GM23248 (cell line): ENCODE data around the gene E2F1. TPM values are rescaled to one million over a fixed set of nuclear protein-coding genes. Genes with fewer than 3 reads are reported as not detected.

ENCODE experiments used
- DNase-seq: peaks from one replicate; pipeline ENCODE4 v3.0.0-alpha.2; 2015
- H2AFZ ChIP-seq: fragments of 200-600 bp; sonication (generic); 2 replicates; pipeline ENCODE4 v1.6.1; 2016; ENCODE audit warnings: antibody characterized with exemption
- H3F3A ChIP-seq: fragments of 200-600 bp; sonication (generic); 2 replicates; pipeline ENCODE4 v1.6.1; 2016; ENCODE audit warnings: mild to moderate bottlenecking, antibody characterized with exemption, mixed run types; ENCODE audit not compliant: insufficient read depth
- H3K27ac ChIP-seq: fragments of 200-600 bp; sonication (generic); 2 replicates; pipeline ENCODE4 v1.5.1; 2016; ENCODE audit warnings: mild to moderate bottlenecking
- H3K27me3 ChIP-seq: fragments of 200-600 bp; sonication (generic); replicated peaks from 2 replicates; pipeline ENCODE4 v1.6.1; 2016; ENCODE audit warnings: mild to moderate bottlenecking; ENCODE audit not compliant: insufficient read depth
- H3K36me3 ChIP-seq: fragments of 200-600 bp; sonication (generic); 2 replicates; pipeline ENCODE4 v1.6.1; 2016; ENCODE audit warnings: low read depth, mild to moderate bottlenecking
- H3K4me1 ChIP-seq: fragments of 200-600 bp; sonication (generic); 2 replicates; pipeline ENCODE4 v1.6.1; 2016; ENCODE audit warnings: mild to moderate bottlenecking; ENCODE audit not compliant: insufficient read depth
- H3K4me2 ChIP-seq: fragments of 200-600 bp; sonication (generic); one replicate; pipeline ENCODE4 v1.6.1; 2016; ENCODE audit warnings: mild to moderate bottlenecking; ENCODE audit not compliant: unreplicated experiment
- H3K4me3 ChIP-seq: fragments of 200-600 bp; sonication (generic); 2 replicates; pipeline ENCODE4 v1.5.1; 2016; ENCODE audit warnings: mild to moderate bottlenecking
- H3K79me2 ChIP-seq: fragments of 200-600 bp; sonication (generic); 2 replicates; pipeline ENCODE4 v1.6.1; 2016; ENCODE audit warnings: mild to moderate bottlenecking; ENCODE audit not compliant: insufficient read depth
- H3K9ac ChIP-seq: fragments of 200-600 bp; sonication (generic); 2 replicates; pipeline ENCODE4 v1.6.1; 2016; ENCODE audit warnings: mild to moderate bottlenecking
- H3K9me2 ChIP-seq: fragments of 200-600 bp; sonication (generic); 2 replicates; pipeline ENCODE4 v1.6.1; 2016; ENCODE audit warnings: mixed run types, mild to moderate bottlenecking, moderate library complexity; ENCODE audit not compliant: insufficient read depth
- H3K9me3 ChIP-seq: fragments of 200-600 bp; sonication (generic); one replicate; pipeline ENCODE4 v1.6.1; 2017; ENCODE audit warnings: low read depth
- H4K20me1 ChIP-seq: fragments of 200-600 bp; sonication (generic); 2 replicates; pipeline ENCODE4 v1.6.0; 2016; ENCODE audit not compliant: insufficient read depth
- EZH2 ChIP-seq: fragments of 200-600 bp; sonication (generic); IDR thresholded peaks from 2 replicates; pipeline ENCODE4 v1.6.1; 2018; ENCODE audit warnings: antibody characterized with exemption, mild to moderate bottlenecking; ENCODE audit not compliant: insufficient read depth, poor library complexity, severe bottlenecking
- EZH2phosphoT487 ChIP-seq: fragments of 200-600 bp; sonication (generic); IDR thresholded peaks from 2 replicates; pipeline ENCODE4 v1.6.1; 2018; ENCODE audit warnings: antibody characterized with exemption, moderate library complexity, mild to moderate bottlenecking, low read depth; ENCODE audit not compliant: insufficient read depth
- WGBS, 2 experiments: methylation state at CpG; one replicate each; pipeline ENCODE4 v1.1.6; 2015 to 2017; ENCODE audit warnings: low lambda C conversion rate in 2 of 2, low coverage in 1 of 2; ENCODE audit errors: missing lambda C conversion rate in 2 of 2; 5-methylcytosine and 5-hydroxymethylcytosine counted together
- in situ Hi-C: fragments of 300-500 bp; cut with MboI; formaldehyde crosslinking; loops from 2 replicates; pipeline ENCODE4 v1.15.0; 2020
- polyA plus RNA-seq: library from polyadenylated mRNA; unstranded; fragments of >200 nt; fragmentation: Nextera tagmentation; extraction: Ambion mirVana; gene quantifications from 2 replicates; pipeline ENCODE4 v1.2.1, GENCODE V29; 2016
- total RNA-seq: library from RNA; depleted of rRNA; stranded (reverse); fragments of >200 nt; shearing (Covaris generic); gene quantifications from 2 replicates; pipeline ENCODE4 v1.2.3, GENCODE V29; 2014

E2F1 gene
- total and polyA plus RNA-seq, 2 experiments from 2014 or later: 4.9 to 12.9 TPM

DNA sequence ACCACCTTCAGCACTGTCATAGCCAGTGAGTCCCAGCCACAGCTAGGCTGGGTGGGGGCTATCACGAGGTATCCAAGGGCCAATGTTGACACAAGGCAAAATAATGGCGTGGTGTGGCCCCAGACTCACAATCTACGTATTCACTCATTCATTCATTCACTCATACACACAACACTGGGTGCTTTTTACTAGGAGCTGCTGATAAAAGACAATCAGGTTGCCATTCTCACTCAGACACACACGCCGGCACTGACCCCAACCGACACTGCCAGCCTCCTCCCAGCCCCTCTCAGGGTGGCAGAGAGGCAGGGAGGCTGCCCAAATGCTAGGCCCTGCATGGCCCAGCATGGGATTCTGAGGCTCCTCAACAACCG, 25.5 kb downstream of the E2F1 start:
- H3K9me2 ChIP-seq: no peaks in the 10 kb centered on the region
- no peaks in the 10 kb centered on the region for H4K20me1 ChIP-seq
- TF ChIP-seq EZH2phosphoT487 (no peak), EZH2 (no peak)
- no peak for DNase-seq
- H2AFZ ChIP-seq: no peak overlapping the region
- WGBS, 2 experiments: 87 to 92% methylated on average over 7 of the region's 7 CpGs
- H3K4me1 ChIP-seq: peaks cover 13% of the 10 kb centered on the region; the same call in 1 of the 2 replicates
- 0 out of 2 replicates have a peak, but pooled peaks cover 3% of the 10 kb centered on the region for H3F3A ChIP-seq
- H3K9ac ChIP-seq: no peak overlapping the region
- in situ Hi-C loops: no loop called here
- H3K4me2 ChIP-seq: no peak overlapping the region
- no peaks in the 10 kb centered on the region for H3K36me3 ChIP-seq
- H3K79me2 ChIP-seq: 0 out of 2 replicates have a peak, but pooled peaks cover 6% of the 10 kb centered on the region
- no peak overlapping the region for H3K27ac ChIP-seq
- no peaks in the 10 kb centered on the region for H3K9me3 ChIP-seq
- H3K27me3 ChIP-seq: no peaks in the 10 kb centered on the region
- no peak overlapping the region for H3K4me3 ChIP-seq

DNA sequence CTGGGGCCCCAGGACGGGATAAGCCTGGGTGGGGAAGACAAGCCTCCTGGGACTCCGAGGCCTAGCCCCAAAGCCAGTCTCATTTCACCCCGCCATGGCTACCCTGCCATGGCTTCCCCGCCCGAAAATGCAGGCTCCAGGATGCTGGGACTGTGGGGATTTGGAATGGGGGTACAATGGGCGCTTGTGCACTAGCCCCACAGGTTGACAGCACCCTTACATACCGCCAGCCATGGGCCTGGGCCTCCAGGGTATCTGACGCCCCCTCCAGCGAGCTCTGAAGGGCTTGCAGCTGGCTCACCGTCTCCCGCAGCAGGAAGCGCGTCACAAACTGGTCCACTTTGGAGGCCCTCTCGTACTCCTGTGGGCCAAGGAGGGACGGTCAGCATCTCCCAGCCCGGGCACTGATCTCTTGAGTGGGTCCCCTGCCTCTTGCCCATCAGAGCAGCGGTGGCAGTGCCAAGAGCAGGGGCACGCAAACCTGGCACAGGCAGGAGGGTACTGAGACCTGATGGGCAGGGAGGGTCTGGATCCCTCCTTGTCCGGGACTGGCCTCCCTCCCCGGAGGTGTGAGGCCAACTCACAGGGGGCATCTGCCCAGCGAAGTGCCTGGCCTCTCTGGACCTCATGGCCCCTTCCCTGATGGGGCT, 26.0 kb downstream of the E2F1 start:
- 93% methylated on average over 20 to 21 of the region's 21 CpGs for WGBS, 2 experiments
- DNase-seq: no peak
- TF ChIP-seq EZH2 (no peak), EZH2phosphoT487 (no peak)

DNA sequence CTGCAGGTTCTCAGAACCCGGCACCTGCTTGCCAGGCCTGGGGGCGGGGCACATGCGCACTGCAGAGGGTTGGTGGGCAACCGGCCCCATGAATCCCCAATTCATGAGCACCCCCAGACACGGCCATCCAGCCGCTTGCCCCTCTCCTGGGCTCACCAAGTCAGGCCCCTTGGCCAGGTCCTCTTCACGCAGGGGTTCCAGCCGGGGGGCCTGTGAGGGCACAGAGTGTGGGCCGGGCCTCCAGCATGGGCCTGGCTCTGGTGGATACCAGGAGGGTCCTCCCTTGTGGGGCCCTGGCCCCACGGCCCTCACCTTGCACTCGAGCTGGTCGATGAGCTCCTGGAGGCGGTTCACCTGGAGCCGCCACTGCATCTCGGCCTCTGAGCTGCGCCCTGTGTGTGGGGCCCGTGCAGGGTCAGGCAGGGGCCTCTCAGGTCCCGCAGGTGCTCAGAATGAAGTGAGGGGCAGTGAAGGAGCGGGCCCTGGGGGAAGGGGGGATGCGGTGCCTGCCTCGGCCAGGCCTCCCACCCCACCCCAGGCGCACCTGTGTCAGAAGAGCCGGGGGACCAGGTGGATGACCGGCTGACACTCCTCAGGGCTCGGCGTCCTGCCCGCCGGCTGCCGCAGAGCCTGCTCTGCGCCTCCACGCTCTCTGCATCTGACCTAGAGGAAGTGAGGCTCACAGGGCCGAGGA, 26.7 kb downstream of the E2F1 start:
- Histone ChIP-seq H3F3A (no peaks in the 10 kb centered on the region), H3K4me3 (no peak overlapping the region), H3K36me3 (no peaks in the 10 kb centered on the region), H2AFZ (no peak overlapping the region), H4K20me1 (no peaks in the 10 kb centered on the region), H3K4me1 (peaks cover 11% of the 10 kb centered on the region; the same call in 1 of the 2 replicates), H3K4me2 (no peak overlapping the region), H3K79me2 (0 out of 2 replicates have a peak, but pooled peaks cover 6% of the 10 kb centered on the region), H3K27me3 (no peaks in the 10 kb centered on the region), H3K9me2 (no peaks in the 10 kb centered on the region), H3K9me3 (no peaks in the 10 kb centered on the region), H3K27ac (no peak overlapping the region), H3K9ac (no peak overlapping the region)
- TF ChIP-seq EZH2 (no peak), EZH2phosphoT487 (no peak)
- DNase-seq: no peak
- in situ Hi-C loops: loop anchor here (10.0 kb wide), 1 partner anchor 195 kb away; no protein-coding TSS in a partner anchor
- 94% methylated on average over 25 to 32 of the region's 32 CpGs for WGBS, 2 experiments

More for the DNA sequence above, 26.0 kb downstream of the E2F1 start:
- Histone ChIP-seq H3K9me3 (no peaks in the 10 kb centered on the region), H2AFZ (no peak overlapping the region), H3K4me2 (no peak overlapping the region), H3K36me3 (no peaks in the 10 kb centered on the region), H3K9ac (no peak overlapping the region), H3K79me2 (0 out of 2 replicates have a peak, but pooled peaks cover 6% of the 10 kb centered on the region), H3K27ac (no peak overlapping the region), H3K4me3 (no peak overlapping the region), H3K9me2 (no peaks in the 10 kb centered on the region), H4K20me1 (no peaks in the 10 kb centered on the region), H3K27me3 (no peaks in the 10 kb centered on the region), H3F3A (no peaks in the 10 kb centered on the region), H3K4me1 (peaks cover 13% of the 10 kb centered on the region; the same call in 1 of the 2 replicates)
- in situ Hi-C loops: no loop called here

DNA sequence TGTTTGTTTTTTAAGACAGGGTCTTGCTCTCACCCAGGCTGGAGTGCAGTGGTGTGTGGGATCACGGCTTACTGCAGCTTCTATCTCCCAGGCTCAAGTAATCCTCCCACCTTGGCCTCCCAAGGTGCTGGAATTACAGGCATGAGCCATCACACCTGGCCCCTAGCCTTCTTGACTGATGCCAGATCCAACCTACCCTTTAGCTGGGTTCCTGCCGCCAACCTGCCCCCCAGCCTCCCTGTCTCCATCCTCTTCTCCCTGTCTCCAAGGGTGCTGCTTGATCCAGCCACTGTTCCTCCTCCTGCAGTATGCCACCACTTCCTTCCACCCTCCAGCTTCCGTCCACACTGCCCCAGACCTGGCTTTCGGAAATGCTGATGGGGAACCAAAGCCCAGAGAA, 27.3 kb downstream of the E2F1 start:
- no peak for TF ChIP-seq EZH2
- TF ChIP-seq EZH2phosphoT487: no peak
- Histone ChIP-seq H4K20me1 (no peaks in the 10 kb centered on the region), H3F3A (no peaks in the 10 kb centered on the region), H3K27ac (no peak overlapping the region), H3K4me2 (no peak overlapping the region), H3K4me1 (peaks cover 5% of the 10 kb centered on the region), H3K9me3 (no peaks in the 10 kb centered on the region), H3K9me2 (no peaks in the 10 kb centered on the region), H2AFZ (no peak overlapping the region), H3K9ac (no peak overlapping the region), H3K36me3 (no peaks in the 10 kb centered on the region), H3K79me2 (0 out of 2 replicates have a peak, but pooled peaks cover 6% of the 10 kb centered on the region), H3K27me3 (no peaks in the 10 kb centered on the region), H3K4me3 (no peak overlapping the region)
- in situ Hi-C loops: loop anchor here (10.0 kb wide), 1 partner anchor 194 kb away; no protein-coding TSS in a partner anchor
- DNase-seq: no peak
- 82 to 93% methylated on average over 4 of the region's 4 CpGs for WGBS, 2 experiments
